GM12875 (cell line): ENCODE measurements around the gene WWOX.
"Not testable (repeated sequence)": the region's sequence is repeated elsewhere in the genome, so short reads cannot be mapped to it uniquely, and the experiment has no call there.

Experiments
- H3K4me3 ChIP-seq: one replicate; pipeline ENCODE4 v1.5.1; 2011; ENCODE audit warnings: low read depth, low read length, control low read depth
- CTCF ChIP-seq: IDR thresholded peaks from 2 replicates; pipeline ENCODE4 v1.5.1; 2011; ENCODE audit warnings: low read depth, mild to moderate bottlenecking, control low read depth, inconsistent platforms, low read length, moderate library complexity, borderline replicate concordance; ENCODE audit not compliant: insufficient read depth

The WWOX gene

GRCh38 chr16:79215289-79215688 lies 1115.8 kb downstream of the WWOX start:
- TF ChIP-seq CTCF = no peak

GRCh38 chr16:79217375-79218011 lies 1118.0 kb downstream of the WWOX start:
- TF ChIP-seq CTCF = no peak
- no peak overlapping the region for H3K4me3 ChIP-seq

More at GRCh38 chr16:79215289-79215688, 1115.8 kb downstream of the WWOX start:
- no peak overlapping the region for H3K4me3 ChIP-seq

- no peak overlapping the region for H3K4me3 ChIP-seq
- no peak for TF ChIP-seq CTCF
Measured at GRCh38 chr16:79218351-79218750, 1118.9 kb downstream of the WWOX start.

GRCh38 chr16:79225994-79226393 lies 1126.5 kb downstream of the WWOX start:
- H3K4me3 ChIP-seq = not testable (repeated sequence)

GRCh38 chr16:79229361-79229760 lies 1129.9 kb downstream of the WWOX start:
- TF ChIP-seq CTCF = no peak
- no peak overlapping the region for H3K4me3 ChIP-seq

GRCh38 chr16:79245700-79246099 lies 1146.2 kb downstream of the WWOX start:
- H3K4me3 ChIP-seq = not testable (repeated sequence)

GRCh38 chr16:79247386-79247785 lies 1147.9 kb downstream of the WWOX start:
- no peak overlapping the region for H3K4me3 ChIP-seq
- no peak for TF ChIP-seq CTCF

GRCh38 chr16:79248351-79248750 lies 1148.9 kb downstream of the WWOX start:
- no peak for TF ChIP-seq CTCF
- H3K4me3 ChIP-seq = no peak overlapping the region
